GM23248 (cell line): ENCODE results near the gene CORO2B. TPM values are rescaled to one million over a fixed set of nuclear protein-coding genes. Genes with fewer than 3 reads are reported as not detected.
A peak's percentile ranks its signal among the peaks of the same experiment; 100 is the strongest.

ENCODE experiments used
- DNase-seq: peaks from one replicate; pipeline ENCODE4 v3.0.0-alpha.2; 2015
- H2AFZ ChIP-seq: fragments of 200-600 bp; sonication (generic); 2 replicates; pipeline ENCODE4 v1.6.1; 2016; ENCODE audit warnings: antibody characterized with exemption
- H3F3A ChIP-seq: fragments of 200-600 bp; sonication (generic); 2 replicates; pipeline ENCODE4 v1.6.1; 2016; ENCODE audit warnings: mild to moderate bottlenecking, antibody characterized with exemption, mixed run types; ENCODE audit not compliant: insufficient read depth
- H3K27ac ChIP-seq: fragments of 200-600 bp; sonication (generic); 2 replicates; pipeline ENCODE4 v1.5.1; 2016; ENCODE audit warnings: mild to moderate bottlenecking
- H3K27me3 ChIP-seq: fragments of 200-600 bp; sonication (generic); replicated peaks from 2 replicates; pipeline ENCODE4 v1.6.1; 2016; ENCODE audit warnings: mild to moderate bottlenecking; ENCODE audit not compliant: insufficient read depth
- H3K36me3 ChIP-seq: fragments of 200-600 bp; sonication (generic); 2 replicates; pipeline ENCODE4 v1.6.1; 2016; ENCODE audit warnings: low read depth, mild to moderate bottlenecking
- H3K4me1 ChIP-seq: fragments of 200-600 bp; sonication (generic); 2 replicates; pipeline ENCODE4 v1.6.1; 2016; ENCODE audit warnings: mild to moderate bottlenecking; ENCODE audit not compliant: insufficient read depth
- H3K4me2 ChIP-seq: fragments of 200-600 bp; sonication (generic); one replicate; pipeline ENCODE4 v1.6.1; 2016; ENCODE audit warnings: mild to moderate bottlenecking; ENCODE audit not compliant: unreplicated experiment
- H3K4me3 ChIP-seq: fragments of 200-600 bp; sonication (generic); 2 replicates; pipeline ENCODE4 v1.5.1; 2016; ENCODE audit warnings: mild to moderate bottlenecking
- H3K79me2 ChIP-seq: fragments of 200-600 bp; sonication (generic); 2 replicates; pipeline ENCODE4 v1.6.1; 2016; ENCODE audit warnings: mild to moderate bottlenecking; ENCODE audit not compliant: insufficient read depth
- H3K9ac ChIP-seq: fragments of 200-600 bp; sonication (generic); 2 replicates; pipeline ENCODE4 v1.6.1; 2016; ENCODE audit warnings: mild to moderate bottlenecking
- H3K9me2 ChIP-seq: fragments of 200-600 bp; sonication (generic); 2 replicates; pipeline ENCODE4 v1.6.1; 2016; ENCODE audit warnings: mixed run types, mild to moderate bottlenecking, moderate library complexity; ENCODE audit not compliant: insufficient read depth
- H3K9me3 ChIP-seq: fragments of 200-600 bp; sonication (generic); one replicate; pipeline ENCODE4 v1.6.1; 2017; ENCODE audit warnings: low read depth
- H4K20me1 ChIP-seq: fragments of 200-600 bp; sonication (generic); 2 replicates; pipeline ENCODE4 v1.6.0; 2016; ENCODE audit not compliant: insufficient read depth
- EZH2 ChIP-seq: fragments of 200-600 bp; sonication (generic); IDR thresholded peaks from 2 replicates; pipeline ENCODE4 v1.6.1; 2018; ENCODE audit warnings: antibody characterized with exemption, mild to moderate bottlenecking; ENCODE audit not compliant: insufficient read depth, poor library complexity, severe bottlenecking
- EZH2phosphoT487 ChIP-seq: fragments of 200-600 bp; sonication (generic); IDR thresholded peaks from 2 replicates; pipeline ENCODE4 v1.6.1; 2018; ENCODE audit warnings: antibody characterized with exemption, moderate library complexity, mild to moderate bottlenecking, low read depth; ENCODE audit not compliant: insufficient read depth
- WGBS, 2 experiments: methylation state at CpG; one replicate each; pipeline ENCODE4 v1.1.6; 2015 to 2017; ENCODE audit warnings: low lambda C conversion rate in 2 of 2, low coverage in 1 of 2; ENCODE audit errors: missing lambda C conversion rate in 2 of 2; 5-methylcytosine and 5-hydroxymethylcytosine counted together
- in situ Hi-C: fragments of 300-500 bp; cut with MboI; formaldehyde crosslinking; loops from 2 replicates; pipeline ENCODE4 v1.15.0; 2020
- polyA plus RNA-seq: library from polyadenylated mRNA; unstranded; fragments of >200 nt; fragmentation: Nextera tagmentation; extraction: Ambion mirVana; gene quantifications from 2 replicates; pipeline ENCODE4 v1.2.1, GENCODE V29; 2016
- total RNA-seq: library from RNA; depleted of rRNA; stranded (reverse); fragments of >200 nt; shearing (Covaris generic); gene quantifications from 2 replicates; pipeline ENCODE4 v1.2.3, GENCODE V29; 2014

Gene CORO2B
- total and polyA plus RNA-seq, 2 experiments from 2014 or later, result 2.7 to 7.7 TPM

GRCh38 chr15:68623301-68623892 lies 44.6 kb downstream of the CORO2B start:
- peaks cover 40% of the 10 kb centered on the region for H3K4me1 ChIP-seq
- H3F3A ChIP-seq, result peaks cover 42% of the 10 kb centered on the region
- no peak for TF ChIP-seq EZH2phosphoT487
- no peak for TF ChIP-seq EZH2
- no peak overlapping the region for H3K4me2 ChIP-seq
- peak; percentile 42 for DNase-seq
- H3K9me2 ChIP-seq, result no peaks in the 10 kb centered on the region
- no peaks in the 10 kb centered on the region for H3K27me3 ChIP-seq
- H3K36me3 ChIP-seq, result no peaks in the 10 kb centered on the region
- H4K20me1 ChIP-seq, result no peaks in the 10 kb centered on the region
- no peak overlapping the region for H2AFZ ChIP-seq
- H3K4me3 ChIP-seq, result no peak overlapping the region
- peaks cover 50% of the 10 kb centered on the region for H3K79me2 ChIP-seq
- no peak overlapping the region for H3K27ac ChIP-seq
- in situ Hi-C loops, result no loop called here
- 49 to 56% methylated on average over 11 to 13 of the region's 13 CpGs for whole genome bisulfite sequencing, 2 experiments
- H3K9me3 ChIP-seq, result no peaks in the 10 kb centered on the region
- no peak overlapping the region for H3K9ac ChIP-seq

GRCh38 chr15:68625853-68626252 lies 47.1 kb downstream of the CORO2B start:
- no peaks in the 10 kb centered on the region for H3K27me3 ChIP-seq
- TF ChIP-seq EZH2phosphoT487 (no peak), EZH2 (no peak)
- whole genome bisulfite sequencing, 2 experiments, result 69 to 77% methylated on average over 4 of the region's 4 CpGs

GRCh38 chr15:68626283-68626682 lies 47.5 kb downstream of the CORO2B start:
- TF ChIP-seq EZH2phosphoT487 (no peak), EZH2 (no peak)
- Histone ChIP-seq H3K9ac (no peak overlapping the region), H3K27me3 (no peaks in the 10 kb centered on the region), H3K4me2 (no peak overlapping the region), H3K4me1 (peaks cover 14% of the 10 kb centered on the region), H3K9me3 (no peaks in the 10 kb centered on the region), H2AFZ (no peak overlapping the region), H3K36me3 (no peaks in the 10 kb centered on the region), H3K9me2 (no peaks in the 10 kb centered on the region), H3K4me3 (no peak overlapping the region), H3F3A (peaks cover 17% of the 10 kb centered on the region; the same call in 1 of the 2 replicates), H4K20me1 (no peaks in the 10 kb centered on the region), H3K79me2 (peaks cover 54% of the 10 kb centered on the region), H3K27ac (no peak overlapping the region)
- 78 to 83% methylated on average over 3 of the region's 3 CpGs for WGBS, 2 experiments
- no peak for DNase-seq
- in situ Hi-C loops, result no loop called here

More at GRCh38 chr15:68625853-68626252, 47.1 kb downstream of the CORO2B start:
- H3K4me2 ChIP-seq, result no peak overlapping the region
- no peak overlapping the region for H3K27ac ChIP-seq
- H3K79me2 ChIP-seq, result peaks cover 54% of the 10 kb centered on the region
- H3K4me1 ChIP-seq, result peaks cover 18% of the 10 kb centered on the region
- H3K4me3 ChIP-seq, result no peak overlapping the region
- no peak overlapping the region for H2AFZ ChIP-seq
- H3K36me3 ChIP-seq, result no peaks in the 10 kb centered on the region
- no peak for DNase-seq
- H3K9me2 ChIP-seq, result no peaks in the 10 kb centered on the region
- in situ Hi-C loops, result no loop called here
- no peaks in the 10 kb centered on the region for H3K9me3 ChIP-seq
- no peaks in the 10 kb centered on the region for H4K20me1 ChIP-seq
- H3K9ac ChIP-seq, result no peak overlapping the region
- H3F3A ChIP-seq, result peaks cover 22% of the 10 kb centered on the region; the same call in 1 of the 2 replicates

DNA sequence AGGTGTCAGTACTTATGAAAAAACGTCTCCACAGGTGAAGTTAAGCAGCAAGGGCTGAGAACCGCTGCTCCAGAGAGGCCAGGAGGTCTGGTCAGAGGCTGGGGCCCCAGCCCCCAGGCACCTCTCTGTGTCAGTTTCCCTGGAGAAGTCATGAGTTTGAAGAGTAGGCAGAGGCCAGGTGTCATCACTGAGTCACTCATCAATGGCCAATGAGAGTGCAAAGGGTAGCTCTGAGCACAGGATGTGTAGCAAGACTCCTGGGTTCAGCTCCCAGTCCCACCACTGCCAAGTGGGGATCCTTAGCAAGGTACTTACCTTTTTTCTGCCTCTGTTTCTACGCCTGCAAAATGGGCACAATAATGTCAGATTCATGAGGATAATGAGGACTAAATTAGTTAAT lies 47.9 kb downstream of the CORO2B start:
- Histone ChIP-seq H3K4me2 (no peak overlapping the region), H3K9ac (no peak overlapping the region), H3K9me2 (no peaks in the 10 kb centered on the region), H4K20me1 (no peaks in the 10 kb centered on the region), H3K79me2 (peaks cover 54% of the 10 kb centered on the region), H3F3A (peaks cover 13% of the 10 kb centered on the region; the same call in 1 of the 2 replicates), H3K27ac (no peak overlapping the region), H3K9me3 (no peaks in the 10 kb centered on the region), H3K36me3 (no peaks in the 10 kb centered on the region), H3K27me3 (no peaks in the 10 kb centered on the region), H3K4me3 (no peak overlapping the region), H3K4me1 (peaks cover 9% of the 10 kb centered on the region), H2AFZ (no peak overlapping the region)
- no peak for TF ChIP-seq EZH2phosphoT487
- no peak for TF ChIP-seq EZH2
- 88 to 92% methylated on average over 3 of the region's 3 CpGs for WGBS, 2 experiments
- DNase-seq, result no peak
- in situ Hi-C loops, result no loop called here

DNA sequence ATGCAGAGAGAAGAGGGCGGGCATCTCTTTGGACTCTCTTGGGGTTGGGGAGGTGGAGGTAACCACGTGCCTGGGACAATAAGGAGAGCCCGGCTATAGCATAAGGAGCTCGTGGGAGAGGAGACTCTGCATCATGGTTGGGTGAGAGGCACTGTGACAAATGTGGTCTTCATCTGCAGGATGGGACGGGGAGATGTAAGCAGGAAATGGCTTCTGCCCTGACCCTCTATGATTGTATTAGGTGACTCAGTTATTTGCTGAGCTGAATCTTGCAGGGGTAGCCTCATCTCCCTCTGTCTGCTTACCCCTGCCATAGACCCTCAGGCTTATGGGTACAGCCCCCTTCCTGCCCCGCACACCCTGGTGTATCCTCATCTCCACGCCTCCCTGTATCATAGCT lies 48.7 kb downstream of the CORO2B start:
- TF ChIP-seq EZH2, result no peak
- TF ChIP-seq EZH2phosphoT487, result no peak
- Histone ChIP-seq H3K4me1 (peaks cover 8% of the 10 kb centered on the region; the same call in 1 of the 2 replicates), H3K4me3 (no peak overlapping the region), H3K36me3 (no peaks in the 10 kb centered on the region), H3F3A (peaks cover 5% of the 10 kb centered on the region; the same call in 1 of the 2 replicates), H3K9me3 (no peaks in the 10 kb centered on the region), H3K79me2 (peaks cover 49% of the 10 kb centered on the region), H3K27ac (no peak overlapping the region), H3K9me2 (no peaks in the 10 kb centered on the region), H2AFZ (no peak overlapping the region), H3K27me3 (no peaks in the 10 kb centered on the region), H3K9ac (no peak overlapping the region), H3K4me2 (no peak overlapping the region), H4K20me1 (no peaks in the 10 kb centered on the region)
- in situ Hi-C loops, result no loop called here
- 75 to 77% methylated on average over 7 of the region's 7 CpGs for WGBS, 2 experiments
- no peak for DNase-seq
